IPS-18c (cell line): ENCODE results near the gene KRT86.
"Not testable (repeated sequence)": the region's sequence is repeated elsewhere in the genome, so short reads cannot be mapped to it uniquely, and the experiment has no call there.

Experiments used
- H3K4me3 ChIP-seq: 2 replicates; pipeline ENCODE4 v1.7.0; 2013; ENCODE audit warnings: low read depth, mild to moderate bottlenecking, low read length, moderate library complexity; ENCODE audit not compliant: insufficient read depth
- H3K9me3 ChIP-seq: one replicate; pipeline ENCODE4 v1.6.1; 2013; ENCODE audit warnings: mild to moderate bottlenecking, low read length, moderate library complexity; ENCODE audit not compliant: control insufficient read depth, insufficient read depth

KRT86 gene

GRCh38 chr12:52247622-52248540 is 26.6 kb upstream of the KRT86 start:
- no peaks in the 10 kb centered on the region for H3K9me3 ChIP-seq
- no peak overlapping the region for H3K4me3 ChIP-seq

GRCh38 chr12:52248541-52249461 is 25.6 kb upstream of the KRT86 start:
- no peaks in the 10 kb centered on the region for H3K9me3 ChIP-seq
- H3K4me3 ChIP-seq = no peak overlapping the region

- Histone ChIP-seq H3K4me3 (no peak overlapping the region), H3K9me3 (no peaks in the 10 kb centered on the region)
These were observed 24.9 kb upstream of the KRT86 start for GRCh38 chr12:52249511-52250047.

GRCh38 chr12:52250048-52250990 is 24.1 kb upstream of the KRT86 start:
- no peaks in the 10 kb centered on the region for H3K9me3 ChIP-seq
- H3K4me3 ChIP-seq = no peak overlapping the region

GRCh38 chr12:52251367-52252051 is 22.9 kb upstream of the KRT86 start:
- Histone ChIP-seq H3K4me3 (no peak overlapping the region), H3K9me3 (no peaks in the 10 kb centered on the region)

- not testable (repeated sequence) for H3K9me3 ChIP-seq, H3K4me3 ChIP-seq
These were observed 22.2 kb upstream of the KRT86 start for GRCh38 chr12:52252175-52252615.

- no peaks in the 10 kb centered on the region for H3K9me3 ChIP-seq
- H3K4me3 ChIP-seq = no peak overlapping the region
These were observed 21.6 kb upstream of the KRT86 start for GRCh38 chr12:52252728-52253343.

- Histone ChIP-seq H3K4me3 (no peak overlapping the region), H3K9me3 (no peaks in the 10 kb centered on the region)
These were observed 20.9 kb upstream of the KRT86 start for GRCh38 chr12:52253391-52254179.

- peaks cover 1% of the 10 kb centered on the region for H3K9me3 ChIP-seq
These were observed 20.1 kb upstream of the KRT86 start for GRCh38 chr12:52254180-52254964.

GRCh38 chr12:52254965-52255751 is 19.3 kb upstream of the KRT86 start:
- Histone ChIP-seq H3K9me3 (peaks cover 4% of the 10 kb centered on the region), H3K4me3 (no peak overlapping the region)

More at GRCh38 chr12:52254180-52254964, 20.1 kb upstream of the KRT86 start:
- no peak overlapping the region for H3K4me3 ChIP-seq

GRCh38 chr12:52255926-52256583 is 18.4 kb upstream of the KRT86 start:
- Histone ChIP-seq H3K4me3 (no peak overlapping the region), H3K9me3 (peaks cover 4% of the 10 kb centered on the region)

- Histone ChIP-seq H3K4me3 (no peak overlapping the region), H3K9me3 (peaks cover 4% of the 10 kb centered on the region)
These were observed 17.9 kb upstream of the KRT86 start for GRCh38 chr12:52256584-52256935.

- H3K4me3 ChIP-seq = no peak overlapping the region
- peaks cover 4% of the 10 kb centered on the region for H3K9me3 ChIP-seq
These were observed 17.3 kb upstream of the KRT86 start for GRCh38 chr12:52257074-52257551.
